GM12878 (cell line): Measurements from ENCODE around the gene UQCRFS1. TPM values are rescaled to one million over a fixed set of nuclear protein-coding genes. Genes with fewer than 3 reads are reported as not detected.
A peak's percentile ranks its signal among the peaks of the same experiment; 100 is the strongest.

ENCODE experiments used
- ATAC-seq: fragments of 200-7000 bp; cut with Tn5 transposase; 3 replicates; pipeline ENCODE4 v1.9.1; 2020; ENCODE audit warnings: mild to moderate bottlenecking, moderate library complexity
- BruUV-seq: library from RNA; stranded (reverse); fragments of 400-500 nt; replicated peaks from 2 replicates; lab custom pipeline; 2021; lab: Mats Ljungman, UMichigan
- CTCF ChIA-PET: fragments of 300-600 bp; sonication (Branson Sonifier 250); formaldehyde crosslinking; extraction: SDS; loops from one replicate; lab custom pipeline; 2021; ENCODE audit warnings: inconsistent platforms; lab: Yijun Ruan, JAX
- POLR2A ChIA-PET: fragments of 350-600 bp; formaldehyde crosslinking; extraction: SDS; loops from one replicate; lab custom pipeline; 2021; ENCODE audit warnings: inconsistent platforms; lab: Charles Lee
- RAD21 ChIA-PET: fragments of 300-600 bp; sonication (Branson Sonifier 250); formaldehyde crosslinking; loops from one replicate; lab custom pipeline; 2023; ENCODE audit warnings: antibody characterized with exemption; ENCODE audit not compliant: unreplicated experiment; lab: Charles Lee
- SMC1A ChIA-PET: fragments of 300-600 bp; sonication (Branson Sonifier 250); formaldehyde crosslinking; loops from one replicate; lab custom pipeline; 2023; ENCODE audit not compliant: unreplicated experiment, uncharacterized antibody; lab: Charles Lee
- DNase-seq: peaks from one replicate; pipeline ENCODE4 v3.0.0-alpha.2; 2011; ENCODE audit warnings: low read depth, low spot score
- FAIRE-seq: peaks from 3 replicates; lab custom pipeline; 2011; peaks lifted over from hg19 to GRCh38; lab: Jason Lieb, UNC
- H2AFZ ChIP-seq: 2 replicates; pipeline ENCODE4 v1.6.0; 2011; ENCODE audit warnings: low read depth, low read length, control low read depth; ENCODE audit not compliant: control insufficient read depth
- H3K27ac ChIP-seq: 2 replicates; pipeline ENCODE4 v1.5.1; 2011; ENCODE audit warnings: control low read depth; ENCODE audit not compliant: control insufficient read depth, insufficient read depth
- H3K27me3 ChIP-seq, 2 experiments: replicated peaks in 1 of 2; 2 replicates each; pipeline versions ENCODE4 v1.6.0 to v1.6.1; 2011; ENCODE audit warnings: low read length in 1 of 2; ENCODE audit not compliant: control insufficient read depth in 2 of 2, insufficient read depth in 2 of 2
- H3K36me3 ChIP-seq, 2 experiments: 2 replicates each; pipeline ENCODE4 v1.5.1; 2011; ENCODE audit warnings: low read length in 1 of 2; ENCODE audit not compliant: control insufficient read depth in 2 of 2, insufficient read depth in 2 of 2
- H3K4me1 ChIP-seq: 2 replicates; pipeline ENCODE4 v1.6.1; 2011; ENCODE audit warnings: mild to moderate bottlenecking, low read length, moderate library complexity, mixed read lengths; ENCODE audit not compliant: control insufficient read depth, insufficient read depth
- H3K4me2 ChIP-seq: 2 replicates; pipeline ENCODE4 v1.6.0; 2011; ENCODE audit warnings: control low read depth; ENCODE audit not compliant: control insufficient read depth, insufficient read depth
- H3K4me3 ChIP-seq: fragments of 200-600 bp; sonication (generic); 2 replicates; pipeline ENCODE4 v1.5.1; 2016
- H3K79me2 ChIP-seq: 2 replicates; pipeline ENCODE4 v1.6.0; 2011; ENCODE audit warnings: low read length; ENCODE audit not compliant: control insufficient read depth, insufficient read depth
- H3K9ac ChIP-seq: 2 replicates; pipeline ENCODE4 v1.8.0; 2011; ENCODE audit warnings: low read length, control low read depth, mixed read lengths; ENCODE audit not compliant: control insufficient read depth, insufficient read depth
- H3K9me3 ChIP-seq: replicated peaks from 3 replicates; pipeline ENCODE4 v1.5.1; 2011; ENCODE audit warnings: mild to moderate bottlenecking, low read length; ENCODE audit not compliant: control insufficient read depth, insufficient read depth
- H4K20me1 ChIP-seq: 2 replicates; pipeline ENCODE4 v1.6.0; 2011; ENCODE audit not compliant: control insufficient read depth, insufficient read depth
- KLF5 ChIP-seq: fragments of 450-650 bp; IDR thresholded peaks from 2 replicates; pipeline ENCODE4 v1.6.1; 2014; ENCODE audit warnings: mild to moderate bottlenecking; ENCODE audit not compliant: partially characterized antibody
- POLR2AphosphoS5 ChIP-seq: IDR thresholded peaks from 2 replicates; pipeline ENCODE4 v1.6.1; 2011; ENCODE audit warnings: mild to moderate bottlenecking, low read length, inconsistent platforms
- RELA ChIP-seq: fragments of 450-650 bp; IDR thresholded peaks from 2 replicates; pipeline ENCODE4 v1.8.0; 2014; ENCODE audit warnings: borderline replicate concordance; ENCODE audit not compliant: partially characterized antibody
- SREBF1 ChIP-seq: IDR thresholded peaks from 2 replicates; pipeline ENCODE4 v1.6.1; 2012; ENCODE audit warnings: mild to moderate bottlenecking, low read length
- YY1 ChIP-seq: IDR thresholded peaks from 2 replicates; pipeline ENCODE4 v1.6.1; 2011; ENCODE audit warnings: low read depth, mild to moderate bottlenecking, low read length
- ZBED1 ChIP-seq: IDR thresholded peaks from 2 replicates; pipeline ENCODE4 v1.6.1; 2016; ENCODE audit warnings: borderline replicate concordance
- ZNF384 ChIP-seq: IDR thresholded peaks from 2 replicates; pipeline ENCODE4 v1.6.1; 2012; ENCODE audit warnings: low read depth, mild to moderate bottlenecking, low read length, improper control_type of control experiment, borderline replicate concordance
- WGBS: methylation state at CpG from one replicate; pipeline ENCODE4 v1.1.6; 2016; ENCODE audit warnings: low lambda C conversion rate; ENCODE audit not compliant: insufficient replicate concordance, insufficient coverage; ENCODE audit errors: missing lambda C conversion rate; 5-methylcytosine and 5-hydroxymethylcytosine counted together
- in situ Hi-C: fragments of 300-500 bp; cut with MboI; formaldehyde crosslinking; loops from 9 replicates; pipeline ENCODE4 v1.14.3; 2018; ENCODE audit warnings: mixed read lengths
- intact Hi-C: fragments of 100-400 bp; cut with micrococcal nuclease; formaldehyde crosslinking; loops from one replicate; pipeline ENCODE4 v1.14.2; 2022; ENCODE audit not compliant: unreplicated experiment
- polyA plus RNA-seq, 11 experiments: library from polyadenylated mRNA; depleted of rRNA in 4 of 11; unstranded in 6 of 11; stranded (reverse) in 5 of 11; fragments of >200 nt; fragmentation: Nextera tagmentation in 4 of 11; fragmentation: Illumina TruSeq in 1 of 11; extraction: Ambion mirVana in 4 of 11; extraction: Trizol in 1 of 11; gene quantifications; 1 replicate in 1 of 11; 2 replicates in 10 of 11; pipeline versions ENCODE4 v1.2.1 to v1.2.3, GENCODE V29; 2011 to 2016; ENCODE audit warnings: inconsistent platforms in 2 of 11, missing spikeins in 2 of 11, low read depth in 1 of 11
- total RNA-seq, 4 experiments: library from RNA; depleted of rRNA in 3 of 4; stranded (reverse); fragments of >200 nt in 3 of 4; fragmentation: Illumina TruSeq in 1 of 4; extraction: Trizol in 1 of 4; gene quantifications; 2 replicates each; pipeline versions ENCODE4 v1.2.1 to v1.2.3, GENCODE V29; 2013 to 2021
- TF ChIP-seq, protein P1 (sequence below): IDR thresholded peaks from 2 replicates; pipeline ENCODE4 v1.6.1; 2012; ENCODE audit warnings: improper control_type of control experiment, low read depth, low read length; ENCODE audit not compliant: insufficient replicate concordance
- TF ChIP-seq, protein P2 (sequence below): fragments of 450-650 bp; IDR thresholded peaks from 2 replicates; pipeline ENCODE4 v1.6.1; 2016; ENCODE audit warnings: mild to moderate bottlenecking
- TF ChIP-seq, protein P3 (sequence below): fragments of 450-650 bp; IDR thresholded peaks from 2 replicates; pipeline ENCODE4 v1.6.1; 2016; ENCODE audit warnings: mild to moderate bottlenecking, moderate library complexity, borderline replicate concordance

The UQCRFS1 gene
- total and polyA plus RNA-seq, 10 of the 15 experiments (the other 5 are each of a cell fraction or from before 2014, with no cell fraction given): 9.3 to 125 (median 67.9) TPM

DNA sequence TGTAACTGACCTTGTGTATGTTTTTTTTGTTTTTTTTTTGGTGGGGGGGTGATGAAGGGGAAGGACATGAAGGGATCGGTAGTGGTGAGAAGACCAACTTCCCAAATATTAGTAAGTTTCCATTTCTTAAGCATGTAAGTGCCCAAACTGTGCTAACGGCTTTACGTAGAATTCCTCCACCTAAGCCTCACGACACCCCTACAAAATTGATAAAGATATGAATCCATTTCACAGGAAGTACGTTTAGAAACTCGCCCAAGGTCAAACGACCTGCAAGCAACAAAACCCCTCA, 649 bp downstream of the UQCRFS1 start (continued):
- TF ChIP-seq, protein P1, sequence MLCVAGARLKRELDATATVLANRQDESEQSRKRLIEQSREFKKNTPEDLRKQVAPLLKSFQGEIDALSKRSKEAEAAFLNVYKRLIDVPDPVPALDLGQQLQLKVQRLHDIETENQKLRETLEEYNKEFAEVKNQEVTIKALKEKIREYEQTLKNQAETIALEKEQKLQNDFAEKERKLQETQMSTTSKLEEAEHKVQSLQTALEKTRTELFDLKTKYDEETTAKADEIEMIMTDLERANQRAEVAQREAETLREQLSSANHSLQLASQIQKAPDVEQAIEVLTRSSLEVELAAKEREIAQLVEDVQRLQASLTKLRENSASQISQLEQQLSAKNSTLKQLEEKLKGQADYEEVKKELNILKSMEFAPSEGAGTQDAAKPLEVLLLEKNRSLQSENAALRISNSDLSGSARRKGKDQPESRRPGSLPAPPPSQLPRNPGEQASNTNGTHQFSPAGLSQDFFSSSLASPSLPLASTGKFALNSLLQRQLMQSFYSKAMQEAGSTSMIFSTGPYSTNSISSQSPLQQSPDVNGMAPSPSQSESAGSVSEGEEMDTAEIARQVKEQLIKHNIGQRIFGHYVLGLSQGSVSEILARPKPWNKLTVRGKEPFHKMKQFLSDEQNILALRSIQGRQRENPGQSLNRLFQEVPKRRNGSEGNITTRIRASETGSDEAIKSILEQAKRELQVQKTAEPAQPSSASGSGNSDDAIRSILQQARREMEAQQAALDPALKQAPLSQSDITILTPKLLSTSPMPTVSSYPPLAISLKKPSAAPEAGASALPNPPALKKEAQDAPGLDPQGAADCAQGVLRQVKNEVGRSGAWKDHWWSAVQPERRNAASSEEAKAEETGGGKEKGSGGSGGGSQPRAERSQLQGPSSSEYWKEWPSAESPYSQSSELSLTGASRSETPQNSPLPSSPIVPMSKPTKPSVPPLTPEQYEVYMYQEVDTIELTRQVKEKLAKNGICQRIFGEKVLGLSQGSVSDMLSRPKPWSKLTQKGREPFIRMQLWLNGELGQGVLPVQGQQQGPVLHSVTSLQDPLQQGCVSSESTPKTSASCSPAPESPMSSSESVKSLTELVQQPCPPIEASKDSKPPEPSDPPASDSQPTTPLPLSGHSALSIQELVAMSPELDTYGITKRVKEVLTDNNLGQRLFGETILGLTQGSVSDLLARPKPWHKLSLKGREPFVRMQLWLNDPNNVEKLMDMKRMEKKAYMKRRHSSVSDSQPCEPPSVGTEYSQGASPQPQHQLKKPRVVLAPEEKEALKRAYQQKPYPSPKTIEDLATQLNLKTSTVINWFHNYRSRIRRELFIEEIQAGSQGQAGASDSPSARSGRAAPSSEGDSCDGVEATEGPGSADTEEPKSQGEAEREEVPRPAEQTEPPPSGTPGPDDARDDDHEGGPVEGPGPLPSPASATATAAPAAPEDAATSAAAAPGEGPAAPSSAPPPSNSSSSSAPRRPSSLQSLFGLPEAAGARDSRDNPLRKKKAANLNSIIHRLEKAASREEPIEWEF: no peak
- TF ChIP-seq ZBED1: no peak
- TF ChIP-seq SREBF1: no peak

DNA sequence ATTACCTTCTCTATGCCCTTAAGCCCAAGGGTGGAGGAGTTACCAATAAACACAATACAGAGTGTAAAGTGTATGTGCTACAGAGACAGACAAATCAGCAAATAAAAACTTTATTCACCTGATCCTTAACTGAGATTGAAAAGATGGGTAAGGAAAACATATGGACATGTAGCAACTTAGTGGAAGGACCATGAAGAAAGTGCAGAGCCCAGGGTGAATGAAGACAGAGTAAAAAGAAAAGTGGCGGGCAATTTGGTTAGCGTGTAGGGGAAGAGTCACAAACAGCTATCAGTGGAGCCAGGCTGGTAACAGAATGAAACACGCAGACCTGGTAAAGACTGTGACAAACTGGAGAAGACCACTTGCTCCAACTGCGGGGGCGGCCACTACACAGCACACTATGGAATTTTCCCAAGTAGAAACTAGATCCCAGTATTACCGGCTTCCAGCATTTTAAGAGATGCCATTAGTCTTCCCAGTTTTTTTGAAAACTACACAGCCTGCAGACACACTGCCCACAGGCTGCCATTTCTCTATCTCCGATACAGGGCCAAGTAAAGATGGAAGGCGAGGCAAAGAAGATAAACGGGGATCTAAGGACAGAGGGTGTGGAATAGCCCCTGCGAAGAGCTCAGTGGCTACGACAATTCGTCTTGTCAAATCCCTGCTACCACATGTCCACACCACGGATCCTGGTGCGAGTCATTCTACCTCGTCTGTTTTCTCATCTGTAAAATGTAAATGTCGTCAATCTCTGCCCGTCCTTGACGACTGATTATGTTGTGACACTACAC, 1.2 kb downstream of the UQCRFS1 start:
- ATAC-seq (peak; percentile 2; the same call in 2 of the 3 replicates), FAIRE-seq (no peak)
- peak overlapping the region; percentile 76 for H3K4me3 ChIP-seq
- TF ChIP-seq ZNF384 (no peak), YY1 (peak; percentile 36; the same call in 1 of the 2 replicates), RELA (no peak), POLR2AphosphoS5 (peak; percentile 55), KLF5 (no peak)
- TF ChIP-seq, protein P2, sequence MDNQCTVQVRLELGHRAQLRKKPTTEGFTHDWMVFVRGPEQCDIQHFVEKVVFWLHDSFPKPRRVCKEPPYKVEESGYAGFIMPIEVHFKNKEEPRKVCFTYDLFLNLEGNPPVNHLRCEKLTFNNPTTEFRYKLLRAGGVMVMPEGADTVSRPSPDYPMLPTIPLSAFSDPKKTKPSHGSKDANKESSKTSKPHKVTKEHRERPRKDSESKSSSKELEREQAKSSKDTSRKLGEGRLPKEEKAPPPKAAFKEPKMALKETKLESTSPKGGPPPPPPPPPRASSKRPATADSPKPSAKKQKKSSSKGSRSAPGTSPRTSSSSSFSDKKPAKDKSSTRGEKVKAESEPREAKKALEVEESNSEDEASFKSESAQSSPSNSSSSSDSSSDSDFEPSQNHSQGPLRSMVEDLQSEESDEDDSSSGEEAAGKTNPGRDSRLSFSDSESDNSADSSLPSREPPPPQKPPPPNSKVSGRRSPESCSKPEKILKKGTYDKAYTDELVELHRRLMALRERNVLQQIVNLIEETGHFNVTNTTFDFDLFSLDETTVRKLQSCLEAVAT: peak; percentile 51; the same call in 1 of the 2 replicates
- TF ChIP-seq, protein P3, sequence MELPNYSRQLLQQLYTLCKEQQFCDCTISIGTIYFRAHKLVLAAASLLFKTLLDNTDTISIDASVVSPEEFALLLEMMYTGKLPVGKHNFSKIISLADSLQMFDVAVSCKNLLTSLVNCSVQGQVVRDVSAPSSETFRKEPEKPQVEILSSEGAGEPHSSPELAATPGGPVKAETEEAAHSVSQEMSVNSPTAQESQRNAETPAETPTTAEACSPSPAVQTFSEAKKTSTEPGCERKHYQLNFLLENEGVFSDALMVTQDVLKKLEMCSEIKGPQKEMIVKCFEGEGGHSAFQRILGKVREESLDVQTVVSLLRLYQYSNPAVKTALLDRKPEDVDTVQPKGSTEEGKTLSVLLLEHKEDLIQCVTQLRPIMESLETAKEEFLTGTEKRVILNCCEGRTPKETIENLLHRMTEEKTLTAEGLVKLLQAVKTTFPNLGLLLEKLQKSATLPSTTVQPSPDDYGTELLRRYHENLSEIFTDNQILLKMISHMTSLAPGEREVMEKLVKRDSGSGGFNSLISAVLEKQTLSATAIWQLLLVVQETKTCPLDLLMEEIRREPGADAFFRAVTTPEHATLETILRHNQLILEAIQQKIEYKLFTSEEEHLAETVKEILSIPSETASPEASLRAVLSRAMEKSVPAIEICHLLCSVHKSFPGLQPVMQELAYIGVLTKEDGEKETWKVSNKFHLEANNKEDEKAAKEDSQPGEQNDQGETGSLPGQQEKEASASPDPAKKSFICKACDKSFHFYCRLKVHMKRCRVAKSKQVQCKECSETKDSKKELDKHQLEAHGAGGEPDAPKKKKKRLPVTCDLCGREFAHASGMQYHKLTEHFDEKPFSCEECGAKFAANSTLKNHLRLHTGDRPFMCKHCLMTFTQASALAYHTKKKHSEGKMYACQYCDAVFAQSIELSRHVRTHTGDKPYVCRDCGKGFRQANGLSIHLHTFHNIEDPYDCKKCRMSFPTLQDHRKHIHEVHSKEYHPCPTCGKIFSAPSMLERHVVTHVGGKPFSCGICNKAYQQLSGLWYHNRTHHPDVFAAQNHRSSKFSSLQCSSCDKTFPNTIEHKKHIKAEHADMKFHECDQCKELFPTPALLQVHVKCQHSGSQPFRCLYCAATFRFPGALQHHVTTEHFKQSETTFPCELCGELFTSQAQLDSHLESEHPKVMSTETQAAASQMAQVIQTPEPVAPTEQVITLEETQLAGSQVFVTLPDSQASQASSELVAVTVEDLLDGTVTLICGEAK: 0 out of 2 replicates have a peak, but pooled peaks have one; percentile 10

More for the DNA sequence above, 1.2 kb downstream of the UQCRFS1 start:
- DNase-seq: no peak
- H3K36me3 ChIP-seq: peaks cover 0 to 1% of the 10 kb centered on the region in 2 experiments; a peak in 2 of 4 replicates
- H3K27me3 ChIP-seq: no peaks in the 10 kb centered on the region
- H3K79me2 ChIP-seq: peaks cover 38% of the 10 kb centered on the region
- intact Hi-C loops: loop anchor here (10.0 kb wide), 1 partner anchor 1417 kb away; no protein-coding TSS in a partner anchor
- ChIA-PET CTCF (no interaction called here), SMC1A (interaction anchor here (0.7 kb wide), 1 partner anchor 50 kb away, joined by 4 read pairs; no protein-coding TSS in a partner anchor), RAD21 (no interaction called here), POLR2A (no interaction called here)
- in situ Hi-C loops: loop anchor here (5.0 to 25.0 kb wide), 3 partner anchors 396 to 1424 kb away; partner anchors contain the start of genes C19orf12 and POP4
- no peaks in the 10 kb centered on the region for H4K20me1 ChIP-seq
- H2AFZ ChIP-seq: no peak overlapping the region
- WGBS: 34% methylated on average over 18 of the region's 18 CpGs
- peak overlapping the region; percentile 91 for H3K4me2 ChIP-seq
- peak overlapping the region; percentile 98 for H3K9ac ChIP-seq
- H3K27ac ChIP-seq: peak overlapping the region; percentile 94
- H3K9me3 ChIP-seq: no peaks in the 10 kb centered on the region; the same call in 2 of the 3 replicates
- H3K4me1 ChIP-seq: no peaks in the 10 kb centered on the region
- BruUV-seq: TSS peak; percentile 64
